A549 (cell line): ENCODE results near the gene NUB1. TPM values are rescaled to one million over a fixed set of nuclear protein-coding genes. Genes with fewer than 3 reads are reported as not detected.

ENCODE experiments used
- ATAC-seq, 2 experiments: fragments of 200-7000 bp in 1 of 2; fragments of >200 bp in 1 of 2; cut with Nextera tagmentation in 1 of 2; cut with Tn5 transposase in 1 of 2; 3 replicates each; pipeline versions ENCODE4 v1.8.0 to v1.9.1; 2018 to 2020; ENCODE audit warnings: mild to moderate bottlenecking in 1 of 2, moderate library complexity in 1 of 2
- CTCF ChIA-PET: fragments of 300-600 bp; sonication (Branson Sonifier 250); formaldehyde crosslinking; extraction: SDS; loops from one replicate; lab custom pipeline; 2021; ENCODE audit warnings: antibody characterized with exemption, inconsistent platforms; lab: Yijun Ruan, JAX
- POLR2A ChIA-PET: fragments of 350-600 bp; formaldehyde crosslinking; extraction: SDS; loops from one replicate; lab custom pipeline; 2021; ENCODE audit warnings: antibody characterized with exemption, inconsistent platforms; lab: Yijun Ruan, JAX
- DNase-seq, 2 experiments: peaks; one replicate each; pipeline versions ENCODE4 v3.0.0 to v3.0.0-alpha.2; 2011 to 2016; ENCODE audit warnings: low read depth in 1 of 2, low spot score in 1 of 2
- FAIRE-seq: peaks from 2 replicates; lab custom pipeline; 2011; peaks lifted over from hg19 to GRCh38; lab: Jason Lieb, UNC
- H3K27ac ChIP-seq, 2 experiments: fragments of >200 bp; sonication (Bioruptor Twin); formaldehyde crosslinking; 3 replicates each; pipeline ENCODE4 v1.5.1; 2016 to 2017
- H3K4me1 ChIP-seq: fragments of >200 bp; sonication (Bioruptor Twin); formaldehyde crosslinking; 3 replicates; pipeline ENCODE4 v1.6.1; 2016
- H3K4me2 ChIP-seq: fragments of >200 bp; sonication (Bioruptor Twin); formaldehyde crosslinking; 3 replicates; pipeline ENCODE4 v1.6.1; 2016
- H3K4me3 ChIP-seq: fragments of >200 bp; sonication (Bioruptor Twin); formaldehyde crosslinking; 3 replicates; pipeline ENCODE4 v1.5.1; 2016
- H3K9me3 ChIP-seq: fragments of >200 bp; sonication (Bioruptor Twin); formaldehyde crosslinking; 3 replicates; pipeline ENCODE4 v1.6.1; 2016
- CBX2 ChIP-seq: fragments of 200-600 bp; sonication (generic); IDR thresholded peaks from 2 replicates; pipeline ENCODE4 v1.6.1; 2016; ENCODE audit warnings: low read depth, mild to moderate bottlenecking, borderline replicate concordance
- CBX8 ChIP-seq: fragments of 200-600 bp; sonication (generic); IDR thresholded peaks from 2 replicates; pipeline ENCODE4 v1.6.1; 2016
- CEBPB ChIP-seq, 2 experiments: fragments of >200 bp in 1 of 2; sonication (Bioruptor Twin) in 1 of 2; formaldehyde crosslinking in 1 of 2; IDR thresholded peaks; 2 replicates each; pipeline ENCODE4 v1.6.1; 2012 to 2016
- CHD2 ChIP-seq: fragments of 150-350 bp; IDR thresholded peaks from 2 replicates; pipeline ENCODE4 v1.6.1; 2014; ENCODE audit warnings: low read length; ENCODE audit not compliant: partially characterized antibody
- CTCF ChIP-seq: fragments of >200 bp; sonication (Bioruptor Twin); formaldehyde crosslinking; IDR thresholded peaks from 3 replicates; pipeline ENCODE4 v1.5.1; 2016
- E2F6 ChIP-seq: IDR thresholded peaks from 2 replicates; pipeline ENCODE4 v1.6.1; 2012; ENCODE audit warnings: low read depth, borderline replicate concordance
- EP300 ChIP-seq, 2 experiments: fragments of >200 bp; sonication (Bioruptor Twin); formaldehyde crosslinking; IDR thresholded peaks; 2 replicates in 1 of 2; 3 replicates in 1 of 2; pipeline ENCODE4 v1.6.1; 2016 to 2017
- ESRRA ChIP-seq: fragments of 150-350 bp; IDR thresholded peaks from 2 replicates; pipeline ENCODE4 v1.6.1; 2014; ENCODE audit warnings: mild to moderate bottlenecking, low read length, borderline replicate concordance
- FOSL2 ChIP-seq, 2 experiments: fragments of 450-650 bp in 1 of 2; fragments of >200 bp in 1 of 2; sonication (Bioruptor Twin) in 1 of 2; formaldehyde crosslinking; IDR thresholded peaks; 2 replicates each; pipeline versions ENCODE4 v1.5.0 to v1.6.1; 2016 to 2020; ENCODE audit warnings: mild to moderate bottlenecking in 1 of 2, moderate library complexity in 1 of 2
- FOXS1 ChIP-seq: fragments of 250-450 bp; sonication (Bioruptor Pico); IDR thresholded peaks from 2 replicates; pipeline ENCODE4 v1.5.0; 2020; ENCODE audit warnings: mild to moderate bottlenecking, moderate library complexity
- GATA3 ChIP-seq: IDR thresholded peaks from 2 replicates; pipeline ENCODE4 v1.6.1; 2012; ENCODE audit warnings: borderline replicate concordance
- HDAC2 ChIP-seq: fragments of 200-600 bp; sonication (generic); IDR thresholded peaks from 2 replicates; pipeline ENCODE4 v1.6.1; 2016
- HOXA7 ChIP-seq: fragments of 250-450 bp; sonication (Bioruptor Pico); IDR thresholded peaks from 2 replicates; pipeline ENCODE4 v1.5.0; 2020; ENCODE audit warnings: mild to moderate bottlenecking, moderate library complexity
- JUN ChIP-seq, 2 experiments: fragments of >200 bp; sonication (Bioruptor Twin); formaldehyde crosslinking; IDR thresholded peaks; 2 replicates in 1 of 2; 3 replicates in 1 of 2; pipeline ENCODE4 v1.6.1; 2016 to 2017
- JUNB ChIP-seq: fragments of >200 bp; sonication (Bioruptor Twin); formaldehyde crosslinking; IDR thresholded peaks from 2 replicates; pipeline ENCODE4 v1.6.1; 2016
- KDM1A ChIP-seq: fragments of 200-600 bp; sonication (generic); IDR thresholded peaks from 2 replicates; pipeline ENCODE4 v1.6.1; 2016; ENCODE audit warnings: low read depth, mild to moderate bottlenecking
- NFE2L2 ChIP-seq: fragments of 150-350 bp; conservative IDR thresholded peaks from 2 replicates; pipeline ENCODE4 v1.6.1; 2014; ENCODE audit warnings: low read length
- POLR2AphosphoS2 ChIP-seq: conservative IDR thresholded peaks from 2 replicates; pipeline ENCODE4 v1.6.1; 2012; ENCODE audit warnings: low read length, improper control_type of control experiment, inconsistent platforms
- RAD21 ChIP-seq, 2 experiments: fragments of >200 bp in 1 of 2; sonication (Bioruptor Twin) in 1 of 2; formaldehyde crosslinking in 1 of 2; IDR thresholded peaks in 1 of 2; conservative IDR thresholded peaks in 1 of 2; 2 replicates in 1 of 2; 3 replicates in 1 of 2; pipeline ENCODE4 v1.6.1; 2012 to 2018; ENCODE audit warnings: inconsistent platforms in 1 of 2
- RARB ChIP-seq: fragments of 250-450 bp; sonication (Bioruptor Pico); IDR thresholded peaks from 2 replicates; pipeline ENCODE4 v1.8.0; 2021; ENCODE audit warnings: mild to moderate bottlenecking, moderate library complexity
- RFX5 ChIP-seq: fragments of 450-650 bp; IDR thresholded peaks from 2 replicates; pipeline ENCODE4 v1.7.1; 2014; ENCODE audit warnings: antibody characterized with exemption, mild to moderate bottlenecking, moderate library complexity
- SMC3 ChIP-seq: fragments of >200 bp; sonication (Bioruptor Twin); formaldehyde crosslinking; IDR thresholded peaks from 3 replicates; pipeline ENCODE4 v1.6.1; 2018; ENCODE audit warnings: inconsistent platforms
- TFCP2L1 ChIP-seq: fragments of 250-450 bp; sonication (Bioruptor Pico); IDR thresholded peaks from 2 replicates; pipeline ENCODE4 v1.5.0; 2021; ENCODE audit warnings: mild to moderate bottlenecking
- ZSCAN20 ChIP-seq: fragments of 250-450 bp; sonication (Bioruptor Pico); IDR thresholded peaks from 2 replicates; pipeline ENCODE4 v1.8.0; 2022; ENCODE audit warnings: mild to moderate bottlenecking, moderate library complexity
- WGBS: methylation state at CpG from one replicate; pipeline ENCODE4 v1.1.6; 2017; ENCODE audit errors: missing lambda C conversion rate; 5-methylcytosine and 5-hydroxymethylcytosine counted together
- polyA plus RNA-seq, 4 experiments: library from polyadenylated mRNA; depleted of rRNA in 3 of 4; stranded (reverse); fragments of >200 nt; fragmentation: RNase III in 1 of 4; extraction: RNeasy Plus Mini Kit Qiagen cat#74134 plus additional on column Dnase treatment in 1 of 4; gene quantifications; 2 replicates in 3 of 4; 3 replicates in 1 of 4; pipeline ENCODE4 v1.2.3, GENCODE V29; 2011 to 2017

NUB1 gene
- polyA plus RNA-seq, 2 of the 4 experiments (the other 2 are of a cell fraction) = 45.0 to 105 TPM

- ATAC-seq (no peak), DNase-seq (no peak)
- 74% methylated on average over 8 of the region's 8 CpGs for WGBS
- CTCF ChIA-PET = no interaction called here
- no peak overlapping the region for H3K4me3 ChIP-seq
- no peak for TF ChIP-seq HDAC2
- no peak for TF ChIP-seq RFX5
- no peak for TF ChIP-seq ZSCAN20 (CRISPR knock-in tag)
- TF ChIP-seq FOSL2 (IDR thresholded peaks at IDR 0.05) = no peak
- no peak for TF ChIP-seq FOSL2 (CRISPR knock-in tag; IDR thresholded peaks at IDR 0.05)
- TF ChIP-seq JUNB = no peak
- TF ChIP-seq TFCP2L1 (CRISPR knock-in tag) = no peak
- TF ChIP-seq POLR2AphosphoS2 = no peak
- no peak for TF ChIP-seq CBX2
- TF ChIP-seq EP300 (IDR thresholded peaks at IDR 0.05) = no peak
- TF ChIP-seq KDM1A = no peak
- TF ChIP-seq CTCF = no peak
- no peak for TF ChIP-seq RAD21 (conservative IDR thresholded peaks at IDR 0.05 in 1 of 2, IDR thresholded peaks at IDR 0.05 in 1 of 2)
- no peak for TF ChIP-seq CHD2
- no peak for TF ChIP-seq GATA3
- TF ChIP-seq SMC3 = no peak
- TF ChIP-seq, all 56 proteins: peak for 0
- Histone ChIP-seq H3K9me3 (no peaks in the 10 kb centered on the region), H3K27ac (no peak overlapping the region; a peak in 1 of 6 replicates), H3K4me2 (no peak overlapping the region), H3K4me1 (0 out of 3 replicates have a peak, but pooled peaks cover 3% of the 10 kb centered on the region)
- POLR2A ChIA-PET = no interaction called here
- FAIRE-seq = no peak
These were observed 46.3 kb downstream of the NUB1 start for GRCh38 chr7:151388007-151388297.

- H3K4me2 ChIP-seq = no peak overlapping the region
- TF ChIP-seq E2F6 = no peak
- FAIRE-seq = no peak
- POLR2A ChIA-PET = no interaction called here
- no peak for ATAC-seq
- H3K27ac ChIP-seq = no peak overlapping the region
- no peak for DNase-seq
- 72% methylated on average over 9 of the region's 10 CpGs for WGBS
- no peak overlapping the region for H3K4me3 ChIP-seq
- no peaks in the 10 kb centered on the region for H3K9me3 ChIP-seq
- CTCF ChIA-PET = interaction anchor here (2.3 kb wide), 1 partner anchor 60 kb away, joined by 11 read pairs; no protein-coding TSS in a partner anchor
- H3K4me1 ChIP-seq = 0 out of 3 replicates have a peak, but pooled peaks cover 6% of the 10 kb centered on the region
These were observed 46.8 kb downstream of the NUB1 start for GRCh38 chr7:151388430-151388829.

- POLR2A ChIA-PET = no interaction called here
- DNase-seq (no peak), FAIRE-seq (no peak), ATAC-seq (no peak)
- 81% methylated on average over 21 of the region's 21 CpGs for WGBS
- Histone ChIP-seq H3K9me3 (no peaks in the 10 kb centered on the region), H3K4me2 (no peak overlapping the region), H3K4me1 (0 out of 3 replicates have a peak, but pooled peaks cover 6% of the 10 kb centered on the region), H3K4me3 (no peak overlapping the region), H3K27ac (no peak overlapping the region)
- TF ChIP-seq ESRRA = no peak
- no peak for TF ChIP-seq EP300 (IDR thresholded peaks at IDR 0.05)
- no peak for TF ChIP-seq RARB (CRISPR knock-in tag)
- TF ChIP-seq ZSCAN20 (CRISPR knock-in tag) = no peak
- no peak for TF ChIP-seq HOXA7 (CRISPR knock-in tag)
- TF ChIP-seq JUN (IDR thresholded peaks at IDR 0.05) = no peak
- no peak for TF ChIP-seq CBX8
- no peak for TF ChIP-seq CEBPB (IDR thresholded peaks at IDR 0.05)
- TF ChIP-seq CTCF = no peak
- TF ChIP-seq KDM1A = no peak
- TF ChIP-seq NFE2L2 = no peak
- TF ChIP-seq FOXS1 = no peak
- CTCF ChIA-PET = interaction anchor here (2.3 kb wide), 1 partner anchor 59 kb away, joined by 11 read pairs; no protein-coding TSS in a partner anchor
These were observed 47.6 kb downstream of the NUB1 start for GRCh38 chr7:151389096-151389767.
